HG02943 (cell line): Measurements from ENCODE around the gene TBC1D5.
A peak's percentile ranks its signal among the peaks of the same experiment; 100 is the strongest.

ENCODE experiments used
- ATAC-seq: cut with Tn5 transposase; IDR thresholded peaks from one replicate; pipeline ENCODE4 v1.9.1; 2021; ENCODE audit warnings: mild to moderate bottlenecking, low read depth, moderate library complexity; ENCODE audit not compliant: unreplicated experiment

TBC1D5 gene

DNA sequence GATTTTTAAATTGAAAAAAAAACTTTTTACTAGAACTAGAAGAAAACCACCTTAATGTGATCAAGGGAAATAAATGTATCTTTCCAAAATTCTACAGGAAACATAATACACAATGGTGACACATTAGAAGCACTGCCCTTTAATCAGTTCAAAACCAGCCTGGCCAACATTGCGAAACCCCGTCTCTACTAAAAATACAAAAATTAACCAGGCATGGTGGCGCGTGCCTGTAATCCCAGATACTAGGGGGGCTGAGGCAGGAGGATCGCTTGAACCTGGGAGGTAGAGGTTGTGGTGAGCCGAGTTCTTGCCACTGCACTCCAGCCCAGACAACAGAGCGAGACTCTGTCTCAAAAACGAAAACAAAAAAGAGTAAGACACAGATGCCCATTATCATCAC, 134.5 kb downstream of the TBC1D5 start:
- no peak for ATAC-seq

DNA sequence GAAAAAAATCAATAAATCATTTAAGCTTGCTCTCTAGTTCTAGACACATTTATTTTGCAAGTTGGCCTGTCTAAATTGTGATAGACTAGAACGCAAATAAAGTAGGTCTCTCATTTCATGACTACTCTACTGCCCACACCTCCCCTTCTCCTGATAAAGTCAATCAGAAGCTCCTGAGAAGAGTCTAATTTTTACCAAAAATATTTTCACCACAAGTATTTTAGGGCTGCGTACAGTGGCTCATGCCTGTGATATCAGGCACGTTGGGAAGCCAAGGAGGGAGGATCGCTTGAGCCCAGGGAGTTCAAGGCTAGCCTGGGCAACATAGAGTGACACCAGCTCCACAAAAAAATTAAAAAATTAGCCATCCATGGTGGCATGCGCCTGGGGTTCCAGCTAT, 136.5 kb downstream of the TBC1D5 start:
- no peak for ATAC-seq

DNA sequence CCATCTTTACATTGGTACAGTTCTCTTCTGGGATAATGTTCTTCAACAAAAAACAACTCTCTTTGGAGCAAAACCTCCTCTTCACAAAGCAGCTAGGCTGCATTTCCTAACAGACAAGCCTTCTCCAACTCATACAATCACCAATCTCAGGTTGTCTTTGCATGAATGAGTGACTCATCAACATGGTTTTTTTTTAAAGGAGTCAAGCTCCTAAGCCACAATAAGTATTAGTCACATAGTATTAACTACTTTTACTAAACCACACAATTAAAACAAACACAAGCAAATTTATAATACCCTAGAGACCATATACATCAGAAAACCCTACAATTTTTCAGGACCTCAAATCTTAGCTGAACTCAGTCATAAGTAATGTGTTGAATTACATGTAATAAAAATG, 137.4 kb downstream of the TBC1D5 start:
- ATAC-seq, result no peak

DNA sequence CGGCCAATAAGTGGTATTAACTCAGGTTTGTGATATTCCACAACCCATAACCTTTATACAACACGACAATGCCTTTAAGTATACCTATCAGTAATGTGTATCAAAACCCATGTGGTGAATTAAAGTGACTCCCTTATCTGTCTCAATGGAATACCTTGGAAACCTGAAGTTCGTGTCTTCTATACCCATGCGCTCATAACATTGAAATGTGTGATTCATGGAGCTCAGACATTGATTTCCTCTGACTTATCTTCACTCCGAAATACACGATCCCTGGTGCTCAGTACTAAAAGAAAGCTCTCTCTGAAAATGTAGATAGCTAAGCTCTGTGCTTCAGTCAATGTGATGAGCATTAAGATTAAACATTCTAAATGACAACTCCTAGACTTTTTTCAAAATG, 140.3 kb downstream of the TBC1D5 start:
- no peak for ATAC-seq

DNA sequence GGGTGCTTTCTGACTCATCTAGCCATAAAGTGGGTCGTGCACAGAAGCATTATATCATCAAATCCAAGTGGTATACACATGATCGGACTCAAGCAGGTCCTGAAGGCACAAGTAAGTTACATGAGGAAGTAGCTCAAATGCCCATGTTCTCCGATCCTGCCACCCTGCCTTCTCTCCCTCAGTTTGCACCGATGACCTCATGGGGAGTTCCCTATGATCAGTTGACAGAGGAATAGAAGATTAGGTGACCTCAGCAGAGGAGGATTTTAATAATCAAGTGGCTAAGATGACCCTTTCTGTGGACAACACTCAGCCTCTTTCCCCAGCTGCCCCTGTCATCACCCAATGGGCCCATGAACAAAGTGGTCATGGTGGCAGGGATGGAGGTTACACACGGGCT, 149.5 kb downstream of the TBC1D5 start:
- ATAC-seq, result no peak

DNA sequence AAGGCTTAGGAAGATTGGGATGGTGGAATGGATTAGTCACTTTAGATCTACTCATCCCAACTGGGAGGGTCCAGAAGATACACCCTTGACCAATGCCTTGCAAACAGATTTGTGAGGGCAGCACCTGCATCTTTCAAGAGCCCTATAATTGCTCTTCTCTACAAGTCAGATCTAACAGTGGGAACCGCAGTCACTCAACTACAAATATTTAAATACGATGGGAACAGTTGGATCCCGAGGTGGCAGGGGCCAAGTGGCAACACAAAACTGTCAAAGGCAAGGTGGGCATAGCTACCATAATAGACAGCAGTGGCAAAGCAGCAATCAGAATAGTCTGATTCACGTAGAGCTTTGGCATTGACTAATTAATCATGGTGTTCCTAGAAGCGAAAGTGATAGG, 152.0 kb downstream of the TBC1D5 start:
- no peak for ATAC-seq

DNA sequence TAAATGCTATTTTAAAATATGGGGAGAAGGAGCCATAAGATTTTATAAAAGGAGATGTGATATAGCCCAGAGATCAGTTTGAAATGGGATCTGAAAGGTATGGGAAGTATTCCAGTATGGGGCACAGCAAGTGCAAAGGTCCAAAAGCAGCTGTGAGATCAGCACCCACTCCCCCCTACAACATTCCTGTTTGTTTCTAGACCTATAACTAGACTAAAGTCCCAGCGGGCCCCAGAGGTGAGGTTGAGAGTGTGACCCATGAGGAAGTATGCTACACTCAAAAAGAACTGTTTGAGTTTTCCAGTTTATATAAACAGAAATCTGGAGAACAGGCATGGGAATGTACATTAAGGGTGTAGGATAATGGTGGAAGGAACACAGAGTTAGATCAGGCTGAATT, 152.5 kb downstream of the TBC1D5 start:
- no peak for ATAC-seq

DNA sequence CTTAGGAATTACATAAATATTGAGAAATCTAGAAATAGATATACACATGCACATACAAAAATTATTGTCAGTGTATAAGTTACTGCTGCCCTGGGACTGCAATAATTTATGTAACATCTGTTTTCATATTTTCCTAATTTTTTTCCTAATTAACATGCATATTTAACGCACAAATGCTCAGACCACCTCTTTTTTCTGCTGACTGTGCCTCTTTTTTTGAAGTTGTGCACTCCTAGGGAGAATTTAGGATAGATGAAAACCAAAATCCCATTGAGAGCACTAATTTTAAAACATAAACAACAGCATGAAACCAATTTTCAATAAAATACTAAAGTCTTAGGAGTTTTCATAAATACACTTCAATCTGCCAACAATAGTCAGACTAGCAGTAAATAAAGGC, 154.0 kb downstream of the TBC1D5 start:
- no peak for ATAC-seq

DNA sequence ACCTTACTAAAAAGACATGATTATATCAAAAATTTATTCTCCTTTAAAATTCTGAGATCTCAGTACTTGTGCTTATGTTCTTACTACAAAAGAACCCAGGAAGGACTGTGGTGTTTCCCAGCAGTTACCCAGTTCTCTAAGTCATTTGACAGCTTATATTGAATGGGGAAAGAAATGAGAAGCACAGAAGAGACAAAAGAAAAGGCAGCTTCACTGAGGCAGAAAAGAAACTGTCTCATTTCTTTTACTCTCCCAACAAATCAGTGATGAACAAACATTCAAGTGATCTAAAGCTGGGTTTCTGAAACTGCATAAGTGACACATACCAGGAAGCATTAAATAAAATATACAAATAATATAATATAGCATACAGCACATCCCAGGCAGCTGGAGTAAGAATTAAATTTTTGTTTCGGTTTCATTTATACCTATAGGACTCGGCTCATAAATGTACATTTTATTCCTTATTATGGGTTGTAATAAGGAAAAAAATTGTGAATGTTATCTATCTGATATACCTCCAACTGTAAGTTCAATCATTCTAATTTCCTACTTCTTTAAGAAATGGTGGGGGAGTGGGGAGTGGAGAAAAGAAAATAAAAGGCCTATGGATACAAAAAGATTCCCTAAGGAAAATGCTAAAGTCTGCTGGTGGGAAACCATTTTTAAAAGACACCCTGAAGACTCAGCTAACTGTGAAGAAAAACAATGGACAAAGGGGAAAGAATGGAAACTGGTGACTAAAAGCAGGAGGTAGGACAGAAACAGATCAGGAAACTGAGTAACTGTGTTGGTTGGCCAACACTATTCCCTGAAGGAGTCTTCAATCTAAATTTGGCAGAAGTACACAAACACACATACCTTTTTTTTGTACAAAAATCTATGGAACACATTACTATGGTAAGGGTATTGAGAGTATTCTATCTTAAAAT, 156.8 kb downstream of the TBC1D5 start:
- ATAC-seq, result no peak

DNA sequence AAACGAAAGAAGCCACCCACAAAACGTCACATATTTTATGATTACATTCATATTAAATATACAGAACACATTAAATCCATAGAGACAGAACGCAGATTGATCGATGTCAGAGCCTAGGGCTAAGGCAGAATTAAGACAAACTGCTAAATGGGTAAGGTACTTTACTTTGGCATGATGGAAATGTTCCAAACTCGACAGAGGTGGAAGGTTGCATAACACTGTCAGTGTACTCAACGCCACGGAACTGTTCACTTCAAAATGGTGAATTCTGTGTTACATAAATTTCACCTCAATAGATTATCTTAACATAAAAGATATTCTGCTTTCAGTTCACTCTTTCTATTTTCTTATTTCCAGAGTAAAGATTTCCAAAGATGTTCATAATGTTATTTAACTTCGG, 158.4 kb downstream of the TBC1D5 start:
- ATAC-seq, result no peak

DNA sequence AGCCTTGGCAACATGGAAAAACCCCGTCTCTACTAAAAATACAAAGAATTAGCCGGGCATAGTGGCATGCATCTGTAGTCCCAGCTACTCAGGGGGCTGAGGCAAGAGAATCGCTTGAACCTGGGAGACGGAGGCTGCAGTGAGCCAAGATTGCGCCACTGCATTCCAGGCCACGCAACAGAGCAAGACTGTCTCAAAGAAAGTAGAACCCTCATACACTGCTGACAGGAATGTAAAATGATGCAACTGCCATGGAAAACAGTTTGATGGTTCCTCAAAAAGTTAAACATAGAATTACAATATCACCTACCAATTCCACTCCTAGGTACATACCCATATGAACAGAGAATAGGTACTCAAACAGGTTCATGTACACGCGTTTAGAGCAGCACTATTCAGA, 158.9 kb downstream of the TBC1D5 start:
- no peak for ATAC-seq

DNA sequence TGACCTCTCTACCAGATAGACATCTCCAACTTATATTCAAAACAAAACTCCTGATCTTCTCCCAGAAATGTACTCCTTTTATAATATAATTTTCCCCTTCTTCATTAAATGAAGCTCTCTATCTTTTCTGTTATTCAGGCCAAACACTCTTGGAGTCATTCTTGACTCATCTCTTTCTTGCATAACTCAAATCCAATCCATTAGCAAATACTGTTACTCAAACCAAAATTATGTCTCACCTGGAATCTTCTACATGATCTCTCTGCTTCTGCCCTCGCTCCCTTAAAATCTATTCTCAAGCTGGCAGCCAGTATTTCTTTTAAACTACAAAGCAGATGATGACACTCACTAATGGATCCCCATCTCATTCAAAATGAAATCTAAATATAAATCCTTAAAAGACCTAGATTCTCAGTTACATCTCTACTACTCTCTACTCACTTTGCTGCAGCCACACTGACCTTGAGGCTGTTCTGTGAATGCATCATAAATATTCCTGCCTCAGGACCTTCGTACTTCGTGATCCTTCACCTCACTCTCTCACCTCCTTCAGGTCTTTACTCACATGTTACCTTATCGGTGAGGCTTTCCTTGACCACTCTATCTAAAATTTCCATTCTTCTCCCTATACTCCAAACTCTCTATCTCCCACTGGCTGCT, 160.9 kb downstream of the TBC1D5 start:
- ATAC-seq, result no peak

DNA sequence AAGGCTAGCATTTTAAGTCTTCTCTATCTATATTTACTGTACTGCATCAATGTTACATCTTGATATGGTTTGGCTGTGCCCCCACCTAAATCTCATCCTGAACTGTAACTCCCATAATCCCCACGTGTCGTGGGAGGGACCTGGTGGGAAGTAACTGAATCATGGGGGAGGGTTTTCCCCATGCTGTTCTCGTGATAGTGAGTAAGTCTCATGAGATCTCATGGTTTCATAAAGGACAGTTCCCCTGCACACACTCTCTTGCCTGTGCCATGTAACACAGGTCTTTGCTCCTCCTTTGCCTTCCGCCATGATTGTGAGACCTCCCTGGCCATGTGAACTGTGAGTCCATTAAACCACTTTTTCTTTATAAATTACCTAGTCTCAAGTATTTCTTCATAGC, 161.5 kb downstream of the TBC1D5 start:
- ATAC-seq, result no peak

DNA sequence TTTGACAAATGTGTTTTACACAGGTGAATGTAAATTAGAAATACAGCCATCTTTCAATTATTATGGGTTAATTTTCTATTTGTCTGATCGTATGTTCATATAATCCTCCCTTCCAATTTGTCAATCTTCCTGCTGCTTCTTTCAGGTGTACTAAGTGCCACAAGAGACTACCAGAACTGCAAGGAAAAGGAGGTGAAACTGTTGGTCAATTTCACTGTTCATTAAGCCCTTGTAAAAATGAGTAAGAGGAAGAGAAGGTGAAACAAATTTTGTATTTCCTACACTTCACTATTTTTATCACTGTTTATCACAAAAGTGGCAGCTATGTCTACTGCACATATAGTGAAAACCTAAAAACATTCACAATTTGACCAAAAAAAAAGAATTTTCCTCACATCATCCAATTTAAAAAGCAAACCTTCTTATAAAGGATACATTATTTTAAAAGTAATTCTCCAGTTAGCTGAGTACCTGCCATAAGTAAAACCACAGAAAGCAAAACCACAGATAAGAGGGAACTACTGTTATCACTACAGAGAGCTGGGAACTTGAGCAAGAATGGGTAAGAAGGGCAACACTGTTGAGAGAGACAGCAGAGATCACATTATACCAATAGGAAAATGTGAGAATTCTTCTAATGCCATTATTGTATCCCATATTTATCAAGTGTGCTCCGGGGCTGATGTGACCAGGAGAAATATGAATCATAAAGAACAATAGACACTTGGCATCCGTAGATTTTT, 163.0 kb downstream of the TBC1D5 start:
- peak; percentile 92 for ATAC-seq

DNA sequence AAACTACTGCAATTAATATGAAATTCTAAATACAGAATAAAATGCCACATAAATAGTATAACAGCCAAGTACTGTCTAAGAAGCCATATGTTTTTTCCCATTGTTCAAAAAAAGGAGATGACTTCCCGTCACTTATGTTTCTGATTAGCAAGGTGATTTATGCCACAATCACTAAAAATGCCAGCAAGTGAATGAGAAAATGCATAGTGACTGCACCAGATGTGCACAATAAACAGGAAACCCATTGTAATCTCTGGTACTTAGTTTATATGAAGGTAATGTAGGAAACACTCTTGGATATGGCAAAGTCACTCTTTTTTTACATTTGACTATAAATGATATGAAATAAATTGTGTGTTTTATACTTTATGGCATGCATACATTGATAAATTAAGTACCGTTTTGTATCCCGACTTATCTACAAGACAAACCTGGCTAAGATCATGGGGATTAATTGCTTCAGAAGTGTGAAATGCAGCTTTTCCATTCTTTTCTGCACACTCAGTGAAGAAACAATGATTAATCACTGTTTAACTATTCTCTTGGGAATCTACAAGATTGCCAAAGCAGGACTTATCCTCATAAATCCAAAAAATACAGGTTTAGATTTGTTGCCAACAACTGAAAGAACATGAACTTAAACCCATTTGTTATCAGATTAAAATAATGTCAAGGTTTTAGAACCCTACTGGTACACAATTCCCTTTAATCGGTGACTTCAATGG, 164.5 kb downstream of the TBC1D5 start:
- no peak for ATAC-seq

DNA sequence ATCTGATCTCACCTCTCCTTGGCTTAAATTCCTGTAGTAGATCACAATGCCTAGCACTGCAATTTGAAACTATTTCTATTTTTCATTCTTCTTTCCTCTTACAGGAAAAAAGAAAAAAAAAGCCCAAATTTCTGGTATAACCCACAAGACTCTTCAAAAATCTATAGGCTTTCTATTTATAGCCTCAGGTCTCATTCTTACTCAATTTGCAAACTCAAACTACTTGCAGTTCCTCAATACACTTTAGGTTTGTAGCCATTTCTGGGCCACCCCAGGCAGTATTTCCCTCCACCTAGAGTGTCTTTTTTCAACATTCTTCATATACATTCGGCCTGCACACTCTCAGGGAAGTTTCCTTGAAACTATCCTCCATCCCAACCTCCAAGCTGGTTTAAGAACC, 169.0 kb downstream of the TBC1D5 start:
- peak; percentile 90 for ATAC-seq

DNA sequence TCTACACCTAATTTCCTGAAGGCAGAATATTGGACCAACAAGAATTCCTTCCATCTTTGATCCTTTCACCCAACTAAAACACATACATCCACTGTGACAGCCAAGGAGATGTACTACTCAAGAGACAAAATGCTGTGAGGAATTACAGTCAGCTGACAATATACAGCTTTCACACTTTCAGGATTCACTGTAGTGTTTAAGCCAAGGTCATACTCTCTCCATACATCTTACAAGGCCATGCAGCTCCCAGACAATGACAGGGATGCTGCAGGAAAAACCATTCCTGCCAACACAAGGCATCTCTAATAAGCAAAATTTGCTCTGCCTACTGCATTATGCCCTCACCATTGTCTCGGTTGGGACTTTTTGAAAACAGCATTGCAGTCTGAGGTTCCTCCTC, 170.7 kb downstream of the TBC1D5 start:
- ATAC-seq, result no peak

DNA sequence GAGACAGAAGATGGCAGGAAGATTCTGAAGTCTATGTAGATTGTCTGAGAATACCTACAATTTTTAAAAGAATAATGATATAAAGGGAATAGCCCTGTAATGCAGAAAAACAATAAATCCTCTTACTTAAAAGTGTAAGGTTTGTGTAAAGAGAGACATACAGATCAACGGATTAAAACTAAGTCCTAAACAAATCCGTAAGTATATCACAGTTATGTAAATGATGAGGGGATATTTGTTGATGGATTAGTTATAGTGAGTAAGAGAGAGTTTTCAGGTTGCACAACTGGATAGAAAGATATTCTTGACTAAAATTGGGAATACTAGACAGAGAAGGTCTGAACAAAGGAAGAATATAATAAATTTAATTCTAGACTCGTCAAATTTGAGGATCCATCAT, 179.6 kb downstream of the TBC1D5 start:
- no peak for ATAC-seq

DNA sequence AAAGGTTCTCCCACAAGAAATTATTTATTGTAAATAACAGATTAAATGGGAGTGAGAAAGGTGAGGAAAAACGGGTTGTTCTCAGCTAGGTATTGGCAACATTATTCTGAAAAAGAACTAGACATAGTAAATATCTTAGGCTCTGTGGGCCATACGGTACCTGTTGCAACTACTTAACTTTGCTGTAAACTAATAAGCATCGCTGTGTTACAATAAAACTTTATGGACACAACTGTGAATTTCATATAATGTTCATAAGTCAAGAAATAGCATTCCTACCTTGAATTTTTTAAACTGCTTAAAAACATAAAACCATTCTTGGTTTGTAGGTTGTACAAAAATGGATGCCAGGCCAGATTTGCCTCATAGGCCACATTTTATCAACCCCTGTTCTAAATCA, 183.9 kb downstream of the TBC1D5 start:
- no peak for ATAC-seq

DNA sequence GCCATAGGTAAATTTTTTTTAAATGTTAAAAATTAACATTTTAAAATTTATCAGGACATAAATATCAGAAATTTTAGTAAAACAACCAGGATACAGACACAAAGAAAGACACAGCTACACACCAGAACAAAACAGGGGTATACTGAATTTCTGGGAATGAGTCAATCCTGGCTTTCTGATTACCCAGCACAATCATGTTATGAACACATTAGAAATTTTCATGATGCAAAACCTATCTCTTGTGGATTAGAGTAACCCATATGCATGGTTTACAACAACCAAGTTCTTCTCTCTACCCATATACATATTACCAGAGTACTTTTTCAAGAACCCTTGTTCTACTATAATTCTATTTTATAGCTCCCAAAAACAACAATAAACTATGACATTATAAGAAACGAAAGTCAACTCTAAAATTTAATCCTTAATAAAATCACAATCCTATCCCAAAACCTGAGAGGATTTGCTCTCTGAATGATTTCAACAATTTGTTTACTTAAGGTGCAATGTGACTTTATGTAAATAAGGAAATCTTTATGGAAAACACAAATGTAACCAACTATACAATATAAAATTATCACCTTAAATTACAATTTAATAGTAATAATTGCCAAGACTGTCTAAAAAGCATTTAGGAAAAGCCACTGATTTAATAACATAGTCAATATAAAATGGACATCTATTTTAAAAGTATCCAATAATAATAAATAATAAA, 184.5 kb downstream of the TBC1D5 start:
- ATAC-seq, result no peak
